GM21717 (cell line): ENCODE measurements around the gene HDAC1.

ENCODE experiments used
- ATAC-seq: cut with Tn5 transposase; IDR thresholded peaks from one replicate; pipeline ENCODE4 v1.9.1; 2021; ENCODE audit warnings: mild to moderate bottlenecking, moderate library complexity; ENCODE audit not compliant: unreplicated experiment

HDAC1 gene

DNA sequence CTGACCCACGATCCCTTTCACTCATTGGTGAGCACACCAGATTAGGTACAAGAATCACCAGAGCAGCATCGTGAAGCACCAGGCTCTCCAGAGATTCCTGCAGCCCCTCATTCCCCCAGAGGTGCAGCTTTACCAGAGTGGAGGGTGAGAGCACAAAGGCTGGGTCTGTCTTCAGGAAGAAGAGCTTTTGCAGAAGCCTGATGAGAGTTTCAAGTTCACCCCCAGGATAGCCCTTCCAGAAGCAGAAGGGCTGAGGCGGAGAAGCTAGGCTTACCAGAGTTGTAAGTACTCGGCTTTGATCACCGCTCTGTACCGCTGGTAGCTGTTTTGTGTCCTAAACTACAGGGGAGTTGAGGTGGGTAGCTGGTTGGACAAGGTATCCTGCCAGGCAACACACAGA lies 73.6 kb downstream of the HDAC1 start:
- ATAC-seq: no peak

DNA sequence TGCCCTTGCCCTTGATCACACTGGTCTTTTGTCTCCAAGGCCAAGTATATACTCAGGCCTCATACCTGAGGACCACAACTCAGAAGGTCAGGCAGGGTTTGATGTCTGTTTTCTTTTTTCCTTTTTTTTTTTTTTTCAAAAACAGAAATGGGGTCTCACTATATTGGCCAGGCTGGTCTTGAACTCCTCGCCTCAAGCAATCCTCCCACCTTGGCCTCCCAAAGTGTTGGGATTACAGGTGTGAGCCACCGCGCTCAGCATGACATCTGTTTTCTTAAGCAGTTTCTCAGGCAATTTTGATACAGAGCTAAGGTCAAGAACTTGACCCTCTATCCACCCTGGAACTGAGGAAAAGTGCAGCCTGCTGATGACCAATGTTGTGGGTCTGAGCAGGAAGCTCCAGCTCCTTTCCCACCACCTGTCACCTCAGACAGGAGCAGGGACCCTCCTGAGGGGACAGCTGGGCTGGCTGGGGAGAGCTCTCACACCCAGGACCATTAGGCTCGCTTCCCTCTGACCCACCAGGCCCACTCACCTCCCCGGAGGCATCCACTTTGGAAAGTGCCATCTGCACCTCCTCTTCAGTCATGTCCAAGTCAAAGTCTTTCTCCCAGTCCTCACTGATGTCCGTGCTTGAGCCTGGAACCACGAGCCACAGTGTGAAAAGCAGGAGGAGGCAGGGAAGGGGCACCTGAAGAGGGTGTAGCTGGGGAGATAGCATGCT lies 76.2 kb downstream of the HDAC1 start:
- ATAC-seq: no peak

DNA sequence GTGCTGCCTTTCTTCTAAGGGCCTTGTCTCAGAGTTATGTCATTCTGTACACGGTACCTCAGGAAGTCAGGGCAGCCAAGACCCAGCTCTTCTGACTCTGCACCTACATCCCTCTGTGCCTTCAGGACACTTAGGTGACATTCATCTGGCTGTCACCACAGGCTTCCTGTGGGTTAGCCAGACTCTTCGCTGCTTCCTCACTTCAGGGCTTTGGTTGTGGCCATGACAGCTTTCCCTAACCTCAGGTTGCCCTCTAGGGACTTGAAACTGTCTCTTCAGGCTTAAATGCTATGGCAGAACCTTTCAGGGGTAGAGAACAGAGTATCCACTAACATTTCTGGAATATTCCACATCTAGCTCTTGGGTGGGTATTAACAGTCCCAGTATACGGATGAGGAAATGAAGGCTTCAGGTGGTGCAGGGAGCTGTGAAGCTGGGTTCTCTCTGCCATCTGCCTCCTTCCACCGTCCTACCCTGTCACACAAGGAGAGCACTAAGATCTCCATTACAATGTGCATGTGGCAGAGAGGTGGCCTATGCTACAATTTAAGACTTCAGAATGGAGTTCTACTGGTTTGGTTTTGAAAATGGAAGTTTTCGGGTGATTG lies 80.4 kb downstream of the HDAC1 start:
- ATAC-seq: no peak

DNA sequence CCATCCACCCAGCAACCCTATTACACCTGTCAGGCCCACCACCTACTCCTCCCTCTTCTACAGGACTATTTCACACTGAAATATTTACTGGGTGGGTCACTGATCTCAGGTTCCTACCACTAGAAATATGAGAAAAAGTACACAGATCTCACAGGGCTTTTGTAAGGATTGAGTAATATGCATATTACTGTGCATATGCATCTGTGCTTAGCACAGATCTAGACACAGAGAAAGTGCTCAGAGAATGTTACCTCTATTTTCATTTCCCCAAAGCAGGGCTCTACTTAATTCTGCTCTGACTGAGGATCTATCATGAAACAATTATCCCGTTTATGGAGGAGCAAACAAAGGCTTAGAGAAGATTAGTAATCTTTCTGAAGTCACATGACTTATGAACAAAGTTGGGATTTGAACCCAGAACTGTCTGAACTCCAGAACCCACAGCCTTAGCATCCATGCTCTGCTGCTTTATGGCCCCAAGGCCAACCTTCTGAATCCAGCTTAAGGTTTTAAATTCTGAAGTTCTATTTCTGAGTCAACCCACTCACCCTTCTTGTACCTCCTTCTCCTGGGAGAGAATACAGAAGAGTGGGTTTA lies 82.2 kb downstream of the HDAC1 start:
- no peak for ATAC-seq

DNA sequence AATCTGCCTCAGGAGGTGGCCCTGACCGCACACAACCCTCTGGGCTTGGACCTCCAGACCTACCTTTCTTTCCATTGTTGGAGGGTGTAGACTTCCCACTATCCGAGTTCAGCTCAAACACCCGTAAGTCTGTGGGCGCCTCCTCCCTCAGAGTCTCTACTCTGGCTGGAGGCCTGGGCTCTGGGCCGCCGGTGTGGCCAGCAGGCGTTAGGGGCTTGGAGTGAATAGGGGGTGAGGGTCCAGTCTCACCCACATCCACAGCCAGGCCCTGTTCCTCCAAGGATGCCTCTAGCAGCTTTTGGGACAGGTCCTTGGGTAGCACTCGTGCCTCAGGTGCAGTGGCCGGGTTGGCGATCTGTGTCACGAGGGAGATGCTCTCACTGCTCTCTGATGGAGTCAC lies 84.3 kb downstream of the HDAC1 start:
- ATAC-seq: no peak

DNA sequence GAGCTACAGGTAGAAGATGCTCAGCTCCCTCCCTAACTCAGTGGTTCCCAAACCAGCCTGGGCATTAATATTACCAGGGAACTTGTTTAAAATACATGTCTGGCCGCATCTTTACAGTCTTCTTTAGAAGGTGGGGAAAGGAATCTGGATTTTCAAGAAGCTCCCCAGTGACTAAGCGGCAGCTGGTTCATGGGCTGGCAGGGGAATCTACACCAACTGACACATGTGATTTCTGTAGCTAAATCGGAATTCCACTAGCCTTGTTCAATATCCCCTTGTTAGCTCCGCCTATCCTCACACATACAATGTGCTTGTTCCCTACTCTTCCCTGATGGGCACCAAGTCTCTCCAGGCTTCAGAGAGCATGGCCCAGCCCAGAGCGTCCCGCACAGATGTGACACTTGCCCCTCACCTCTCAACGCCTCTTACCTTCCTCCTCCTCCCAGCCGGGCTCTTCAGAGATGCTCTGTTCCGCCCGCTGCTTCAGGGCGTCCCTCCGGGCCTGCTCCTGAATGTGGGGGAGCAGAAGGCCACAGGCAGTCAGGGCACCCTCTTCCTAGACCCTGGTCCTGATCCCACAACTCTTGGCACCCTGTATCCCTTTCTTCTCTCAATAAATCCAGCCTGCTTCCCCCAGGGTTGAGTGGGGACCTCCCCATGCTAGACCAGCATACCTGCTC lies 85.8 kb downstream of the HDAC1 start:
- no peak for ATAC-seq

DNA sequence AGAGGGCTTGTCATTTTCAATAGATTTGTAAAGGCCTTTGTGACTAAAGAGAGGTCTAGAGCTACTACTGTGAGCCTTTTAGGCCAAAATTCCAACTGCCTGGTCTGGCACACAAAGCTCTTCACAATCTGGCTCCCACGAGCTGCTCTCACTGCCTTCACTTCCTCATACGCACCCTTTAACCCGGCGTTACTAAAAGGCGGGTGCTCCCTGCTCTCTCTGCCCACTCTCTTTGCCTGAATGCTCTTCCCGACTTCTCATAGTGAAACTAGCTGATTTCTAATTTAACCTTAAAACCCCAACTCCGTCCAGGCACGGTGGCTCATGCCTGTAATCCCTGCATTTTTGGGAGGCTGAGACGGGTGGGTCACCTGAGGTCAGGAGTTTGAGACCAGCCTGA lies 88.2 kb downstream of the HDAC1 start:
- no peak for ATAC-seq
